Mesendoderm (in vitro differentiated cells): Measurements from ENCODE around the gene ARMC5.

Experiments
- DNase-seq: peaks from one replicate; pipeline ENCODE4 v3.0.0; 2013
- H2AK5ac ChIP-seq: 2 replicates; pipeline ENCODE4 v1.6.1; 2013; ENCODE audit warnings: low read length, inconsistent platforms
- H2BK120ac ChIP-seq: 2 replicates; pipeline ENCODE4 v1.6.1; 2013; ENCODE audit warnings: low read depth, mild to moderate bottlenecking, low read length, moderate library complexity, mixed read lengths
- H2BK15ac ChIP-seq: replicated peaks from 2 replicates; pipeline ENCODE4 v1.6.1; 2013; ENCODE audit warnings: low read depth, mild to moderate bottlenecking, moderate library complexity
- H2BK5ac ChIP-seq: 2 replicates; pipeline ENCODE4 v1.6.1; 2013; ENCODE audit warnings: low read length, inconsistent platforms
- H3K18ac ChIP-seq: 2 replicates; pipeline ENCODE4 v1.6.1; 2013; ENCODE audit warnings: mild to moderate bottlenecking, low read length, mixed read lengths
- H3K23ac ChIP-seq: one replicate; pipeline ENCODE4 v1.6.1; 2013; ENCODE audit warnings: low read length
- H3K27ac ChIP-seq: 2 replicates; pipeline ENCODE4 v1.5.1; 2013; ENCODE audit warnings: low read depth, mild to moderate bottlenecking, inconsistent platforms, low read length, moderate library complexity
- H3K27me3 ChIP-seq: 2 replicates; pipeline ENCODE4 v1.6.1; 2013; ENCODE audit warnings: low read length, control low read depth, mild to moderate bottlenecking, inconsistent platforms; ENCODE audit not compliant: insufficient read depth, poor library complexity
- H3K36me3 ChIP-seq: 2 replicates; pipeline ENCODE4 v1.6.1; 2013; ENCODE audit warnings: low read length, inconsistent platforms; ENCODE audit not compliant: control insufficient read depth, insufficient read depth
- H3K4ac ChIP-seq: one replicate; pipeline ENCODE4 v1.6.1; 2013; ENCODE audit warnings: low read depth, mild to moderate bottlenecking, low read length, moderate library complexity
- H3K4me1 ChIP-seq: 2 replicates; pipeline ENCODE4 v1.6.1; 2013; ENCODE audit warnings: low read depth, low read length, inconsistent platforms; ENCODE audit not compliant: control insufficient read depth
- H3K4me2 ChIP-seq: 2 replicates; pipeline ENCODE4 v1.6.1; 2013; ENCODE audit warnings: low read length
- H3K4me3 ChIP-seq: 2 replicates; pipeline ENCODE4 v1.5.1; 2013; ENCODE audit warnings: mild to moderate bottlenecking, low read length
- H3K56ac ChIP-seq: one replicate; pipeline ENCODE4 v1.6.1; 2013; ENCODE audit warnings: low read length
- H3K79me1 ChIP-seq: 2 replicates; pipeline ENCODE4 v1.6.1; 2013; ENCODE audit warnings: low read length, inconsistent platforms
- H3K79me2 ChIP-seq: 2 replicates; pipeline ENCODE4 v1.6.1; 2013; ENCODE audit warnings: mild to moderate bottlenecking, low read length; ENCODE audit not compliant: control insufficient read depth, insufficient read depth
- H3K9ac ChIP-seq: 2 replicates; pipeline ENCODE4 v1.6.1; 2013; ENCODE audit warnings: low read length, inconsistent platforms
- H4K5ac ChIP-seq: one replicate; pipeline ENCODE4 v1.6.1; 2013; ENCODE audit warnings: low read length
- H4K8ac ChIP-seq: one replicate; pipeline ENCODE4 v1.6.1; 2013; ENCODE audit warnings: low read depth, mild to moderate bottlenecking, control low read depth, low read length, moderate library complexity
- WGBS: extraction: QIAGEN DNeasy Blood & Tissue Kit; methylation state at CpG from one replicate; pipeline ENCODE4 v1.1.7; 2013; ENCODE audit warnings: low lambda C conversion rate, missing lambda C conversion rate; ENCODE audit not compliant: insufficient coverage; ENCODE audit errors: extremely low coverage; 5-methylcytosine and 5-hydroxymethylcytosine counted together

The ARMC5 gene

DNA sequence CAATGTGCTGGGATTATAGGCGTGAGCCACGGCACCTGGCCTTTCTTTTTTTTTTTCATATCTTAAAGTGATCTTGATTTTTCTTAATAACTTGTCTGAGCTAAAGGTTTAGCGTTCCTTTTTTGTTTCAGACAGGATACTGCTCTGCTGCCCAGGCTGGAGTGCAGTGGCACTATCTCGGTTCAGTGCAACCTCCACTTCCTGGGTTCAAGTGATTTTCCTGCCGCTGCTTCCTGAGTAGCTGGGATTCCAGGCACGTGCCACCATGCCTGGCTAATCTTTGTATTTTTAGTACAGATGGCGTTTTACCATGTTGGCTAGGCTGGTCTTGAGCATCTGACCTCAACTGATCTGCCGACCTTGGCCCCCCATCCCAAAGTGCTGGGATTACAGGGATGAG lies 44.9 kb downstream of the ARMC5 start:
- no CpG with 5 or more reads among the region's 8 CpGs for WGBS
- H2BK5ac ChIP-seq: no peak overlapping the region
- DNase-seq: no peak

DNA sequence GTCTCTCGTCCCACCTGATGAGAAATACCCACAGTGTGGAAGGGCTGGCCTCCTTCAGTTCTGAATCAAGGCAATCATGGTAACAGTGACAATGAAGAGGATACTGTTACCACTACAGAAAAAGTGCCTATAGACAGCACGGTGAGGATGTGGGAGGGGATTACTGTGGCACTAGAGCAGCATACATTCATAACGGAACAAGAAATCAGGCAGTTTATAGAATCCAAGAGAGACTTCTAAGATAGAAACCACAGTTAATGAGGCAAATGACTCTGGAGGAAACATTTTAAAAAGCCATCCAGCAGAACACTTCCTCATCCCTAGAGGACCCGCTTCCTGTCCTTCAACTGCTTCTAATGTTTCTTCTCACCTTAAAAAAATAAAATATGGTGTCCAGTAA lies 46.2 kb downstream of the ARMC5 start:
- Histone ChIP-seq H3K4ac (no peak overlapping the region), H3K36me3 (no peaks in the 10 kb centered on the region), H2BK15ac (no peak overlapping the region), H3K18ac (no peak overlapping the region), H3K27me3 (no peaks in the 10 kb centered on the region), H4K8ac (no peak overlapping the region), H3K79me1 (peaks cover 4% of the 10 kb centered on the region), H3K56ac (no peak overlapping the region), H3K9ac (no peak overlapping the region), H4K5ac (no peak overlapping the region), H3K4me1 (peaks cover 5% of the 10 kb centered on the region), H3K27ac (no peak overlapping the region), H3K4me3 (no peak overlapping the region), H3K23ac (no peak overlapping the region), H2BK5ac (no peak overlapping the region), H3K4me2 (no peak overlapping the region), H2BK120ac (no peak overlapping the region), H3K79me2 (no peaks in the 10 kb centered on the region), H2AK5ac (no peak overlapping the region)
- WGBS: no CpG with 5 or more reads among the region's 4 CpGs
- no peak for DNase-seq

More for the DNA sequence above, 44.9 kb downstream of the ARMC5 start:
- H2BK120ac ChIP-seq: no peak overlapping the region
- no peak overlapping the region for H4K8ac ChIP-seq
- H3K23ac ChIP-seq: no peak overlapping the region
- H3K18ac ChIP-seq: no peak overlapping the region
- no peak overlapping the region for H2BK15ac ChIP-seq
- H3K9ac ChIP-seq: no peak overlapping the region
- peaks cover 5% of the 10 kb centered on the region for H3K4me1 ChIP-seq
- no peak overlapping the region for H2AK5ac ChIP-seq
- no peak overlapping the region for H3K4ac ChIP-seq
- no peak overlapping the region for H4K5ac ChIP-seq
- no peak overlapping the region for H3K56ac ChIP-seq
- H3K27me3 ChIP-seq: no peaks in the 10 kb centered on the region
- H3K36me3 ChIP-seq: no peaks in the 10 kb centered on the region
- H3K4me3 ChIP-seq: no peak overlapping the region
- H3K4me2 ChIP-seq: no peak overlapping the region
- no peak overlapping the region for H3K27ac ChIP-seq
- H3K79me2 ChIP-seq: no peaks in the 10 kb centered on the region
- peaks cover 4% of the 10 kb centered on the region for H3K79me1 ChIP-seq

DNA sequence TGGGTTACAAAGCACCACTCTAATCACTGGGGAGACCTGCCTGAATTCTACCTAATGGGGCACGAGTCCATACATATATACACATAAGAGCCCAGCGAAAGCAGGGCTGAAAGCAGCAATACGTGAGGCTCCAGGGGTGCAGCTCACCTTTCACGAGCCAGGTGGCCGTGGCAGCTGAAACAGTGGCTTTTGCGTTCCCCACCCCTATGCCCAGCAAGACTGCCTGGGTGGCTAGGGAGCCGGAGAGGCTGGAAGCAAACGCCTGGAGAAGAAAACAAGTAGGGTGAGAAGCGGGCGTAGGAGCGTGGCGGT lies 48.3 kb downstream of the ARMC5 start:
- no peak overlapping the region for H3K27ac ChIP-seq
- H3K9ac ChIP-seq: peak overlapping the region; percentile 83
- H3K4me1 ChIP-seq: peaks cover 5% of the 10 kb centered on the region
- H2BK5ac ChIP-seq: no peak overlapping the region
- peaks cover 4% of the 10 kb centered on the region for H3K79me1 ChIP-seq
- H2AK5ac ChIP-seq: no peak overlapping the region
- no peak for DNase-seq
- peak overlapping the region; percentile 64 for H3K4me3 ChIP-seq
- no peaks in the 10 kb centered on the region for H3K27me3 ChIP-seq
- H3K79me2 ChIP-seq: no peaks in the 10 kb centered on the region
- H4K5ac ChIP-seq: no peak overlapping the region
- no CpG with 5 or more reads among the region's 12 CpGs for WGBS
- H3K56ac ChIP-seq: peak overlapping the region; percentile 98
- H4K8ac ChIP-seq: no peak overlapping the region
- no peak overlapping the region for H2BK120ac ChIP-seq
- peak overlapping the region; percentile 30 for H3K4me2 ChIP-seq
- H2BK15ac ChIP-seq: no peak overlapping the region
- H3K18ac ChIP-seq: no peak overlapping the region
- no peak overlapping the region for H3K4ac ChIP-seq
- no peaks in the 10 kb centered on the region for H3K36me3 ChIP-seq
- no peak overlapping the region for H3K23ac ChIP-seq

DNA sequence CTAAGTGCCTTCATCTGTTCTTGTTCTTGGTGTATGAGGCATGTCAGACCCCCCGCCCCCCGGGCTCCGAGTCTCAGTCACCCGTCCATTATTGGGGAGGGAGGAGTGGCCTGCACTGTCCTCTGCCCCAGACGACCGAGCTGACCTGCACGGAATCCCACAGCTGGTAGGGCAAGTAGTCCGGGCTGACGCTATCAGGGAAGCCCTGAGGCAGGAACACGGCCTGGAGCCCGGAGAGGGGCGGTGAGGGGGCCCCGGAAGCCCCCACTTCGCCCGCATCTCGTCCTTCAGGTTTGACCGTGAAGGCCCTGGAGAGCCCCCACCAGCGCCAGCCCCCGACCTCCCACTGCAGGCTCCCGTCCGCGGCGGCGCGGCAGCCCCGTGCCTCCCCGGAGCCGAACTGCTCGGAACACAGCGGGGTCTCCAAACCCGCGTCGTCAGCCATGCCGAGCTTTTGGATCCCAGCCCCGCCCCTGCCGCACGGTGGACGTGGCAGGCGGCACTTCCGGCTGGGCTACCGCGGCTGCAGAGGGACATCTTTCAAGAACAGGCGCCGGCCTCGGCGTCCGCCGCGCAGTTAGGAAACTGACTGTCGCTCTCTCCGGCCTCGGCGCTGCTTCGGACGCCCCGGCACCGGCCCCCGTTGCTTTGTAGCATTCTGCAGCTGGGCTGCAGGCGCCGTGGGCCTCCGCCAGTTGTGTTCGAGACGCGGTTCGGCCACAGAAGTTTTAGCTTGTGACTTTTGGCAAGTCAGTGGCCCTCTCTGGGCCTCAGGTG lies 48.8 kb downstream of the ARMC5 start, which contains the start of gene RUSF1:
Gene RUSF1, minus strand, starts transcription at position 463 of the 777 bp plus-strand sequence. Its CDS starts 18 bp downstream, at position 445.
- H4K5ac ChIP-seq: peak within 1 kb of the TSS; percentile 64
- WGBS: no CpG with 5 or more reads among the region's 65 CpGs
- H2BK15ac ChIP-seq: no peak within 1 kb of the TSS
- peak within 1 kb of the TSS; percentile 94 for H3K18ac ChIP-seq
- peak within 1 kb of the TSS; percentile 98 for H3K56ac ChIP-seq
- no peak within 1 kb of the TSS for H2AK5ac ChIP-seq
- H3K4ac ChIP-seq: peak within 1 kb of the TSS; percentile 56
- H3K27me3 ChIP-seq: no peaks in the 10 kb centered on the region
- peak within 1 kb of the TSS; percentile 67 for H3K4me3 ChIP-seq
- H3K36me3 ChIP-seq: no peaks in the 10 kb centered on the region
- peak within 1 kb of the TSS; percentile 92 for H3K9ac ChIP-seq
- no peak within 1 kb of the TSS for H4K8ac ChIP-seq
- H2BK5ac ChIP-seq: no peak within 1 kb of the TSS
- no peak within 1 kb of the TSS for H2BK120ac ChIP-seq
- DNase-seq: peak; percentile 96
- no peak within 1 kb of the TSS for H3K23ac ChIP-seq
- peaks cover 5% of the 10 kb centered on the region for H3K4me1 ChIP-seq
- H3K27ac ChIP-seq: peak within 1 kb of the TSS; percentile 55
- peaks cover 4% of the 10 kb centered on the region for H3K79me1 ChIP-seq
- no peaks in the 10 kb centered on the region for H3K79me2 ChIP-seq
- peak within 1 kb of the TSS; percentile 58 for H3K4me2 ChIP-seq

DNA sequence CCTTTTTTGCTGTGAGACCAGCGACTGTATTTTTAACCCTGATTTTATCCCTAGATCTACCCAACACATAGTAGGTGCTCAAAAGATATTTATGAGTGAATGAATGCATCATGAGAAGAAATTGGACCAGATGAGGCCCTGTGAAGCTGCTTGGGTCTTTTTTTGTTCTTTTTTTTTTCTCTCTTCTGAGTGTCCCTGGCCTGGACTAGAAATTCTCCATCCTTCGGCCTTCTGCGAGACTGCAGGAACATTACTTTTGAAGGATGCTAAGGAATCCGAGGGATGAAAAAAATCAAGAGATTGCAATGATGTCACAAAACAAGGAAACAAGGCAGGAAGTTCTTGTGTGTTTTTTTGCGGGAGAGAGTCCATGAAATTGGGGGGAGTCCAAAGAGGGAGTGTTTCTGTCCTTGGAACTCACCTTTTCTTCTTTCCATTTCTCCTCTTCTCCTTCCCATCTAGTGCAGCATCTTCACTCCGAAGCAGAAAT lies 49.5 kb downstream of the ARMC5 start:
- Histone ChIP-seq H4K5ac (peak overlapping the region; percentile 2), H3K36me3 (no peaks in the 10 kb centered on the region), H4K8ac (no peak overlapping the region), H3K79me2 (no peaks in the 10 kb centered on the region), H3K4me2 (peak overlapping the region; percentile 58), H3K18ac (peak overlapping the region; percentile 94), H2AK5ac (no peak overlapping the region), H2BK120ac (no peak overlapping the region), H3K9ac (peak overlapping the region; percentile 92), H3K4ac (peak overlapping the region; percentile 56), H3K4me3 (peak overlapping the region; percentile 67), H3K56ac (peak overlapping the region; percentile 98), H3K27me3 (no peaks in the 10 kb centered on the region), H3K4me1 (peaks cover 5% of the 10 kb centered on the region), H3K23ac (no peak overlapping the region), H2BK15ac (no peak overlapping the region), H3K79me1 (peaks cover 4% of the 10 kb centered on the region), H3K27ac (no peak overlapping the region), H2BK5ac (no peak overlapping the region)
- no peak for DNase-seq
- WGBS: no CpG with 5 or more reads among the region's 6 CpGs
